Tibial artery (tissue), 4 donors: Measurements from ENCODE around the gene TGFBR1.

Experiments
- DNase-seq, 2 donors: peaks; one replicate each; pipeline ENCODE4 v3.0.0-alpha.2; 2019
- H3K27ac ChIP-seq, 2 donors: fragments of 200-600 bp; sonication (generic) in 1 of 2; 1 replicate in 1 of 2; 2 replicates in 1 of 2; pipeline ENCODE4 v1.5.1; 2018 to 2019; ENCODE audit warnings: mild to moderate bottlenecking in 1 of 2
- H3K27me3 ChIP-seq, 2 donors: fragments of 200-600 bp; sonication (generic) in 1 of 2; one replicate each; pipeline versions ENCODE4 v1.5.1 to v1.6.0; 2016 to 2019
- H3K36me3 ChIP-seq, 3 donors: fragments of 200-600 bp; sonication (generic) in 2 of 3; one replicate each; pipeline ENCODE4 v1.5.1; 2016 to 2019; ENCODE audit warnings: mild to moderate bottlenecking in 2 of 3
- H3K4me1 ChIP-seq, 4 donors: fragments of 200-600 bp; sonication (generic) in 2 of 4; 1 replicate in 3 of 4; 2 replicates in 1 of 4; pipeline ENCODE4 v1.5.1; 2016 to 2019
- H3K4me3 ChIP-seq, 2 donors: fragments of 200-600 bp; sonication (generic) in 1 of 2; 1 replicate in 1 of 2; 2 replicates in 1 of 2; pipeline ENCODE4 v1.5.1; 2018 to 2019; ENCODE audit warnings: mild to moderate bottlenecking in 2 of 2
- H3K9me3 ChIP-seq, 3 donors: fragments of 200-600 bp; sonication (generic) in 1 of 3; one replicate each; pipeline ENCODE4 v1.5.1; 2016 to 2019
- CTCF ChIP-seq, 2 experiments: fragments of 200-600 bp in 1 of 2; fragments of 450-650 bp in 1 of 2; IDR thresholded peaks; one replicate each; pipeline ENCODE4 v1.5.1; 2017 to 2019; ENCODE audit warnings: antibody characterized with exemption in 2 of 2, mild to moderate bottlenecking in 1 of 2, moderate library complexity in 1 of 2
- intact Hi-C: fragments of 100-400 bp; cut with DNase I; formaldehyde crosslinking; loops from one replicate; pipeline ENCODE4 v1.15.0; 2023; ENCODE audit warnings: low total_unique reads

Gene TGFBR1

GRCh38 chr9:99181621-99182020, 76.7 kb downstream of the TGFBR1 start:
- intact Hi-C loops: loop anchor here (10.0 kb wide), 1 partner anchor 623 kb away; no protein-coding TSS in a partner anchor
- TF ChIP-seq CTCF (IDR thresholded peaks at IDR 0.05): no peak
- Histone ChIP-seq H3K36me3 (no peaks in the 10 kb centered on the region), H3K27me3 (no peaks in the 10 kb centered on the region), H3K27ac (no peak overlapping the region), H3K4me3 (no peak overlapping the region), H3K9me3 (no peaks in the 10 kb centered on the region), H3K4me1 (peaks cover 0 to 11% (median 3%) of the 10 kb centered on the region in 4 donors)
- DNase-seq: no peak

DNA sequence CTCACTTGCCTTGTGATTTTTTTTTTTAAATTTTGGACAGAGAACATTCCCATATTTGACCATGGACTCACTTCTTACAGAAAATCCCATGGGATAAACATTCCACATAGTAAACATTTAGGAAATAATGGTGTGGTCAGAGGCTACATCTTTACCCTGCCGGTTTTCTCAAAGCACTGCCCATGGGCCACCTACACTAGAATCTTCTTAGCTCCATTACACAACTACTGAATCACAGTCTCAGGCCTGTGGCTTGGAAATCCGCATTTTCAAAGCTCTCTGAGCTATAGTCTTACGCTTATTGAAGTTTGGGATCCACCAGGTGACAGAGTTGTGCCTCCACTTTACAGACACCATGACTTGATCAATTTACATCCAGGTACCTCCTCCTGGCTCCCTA, 77.4 kb downstream of the TGFBR1 start:
- Histone ChIP-seq H3K36me3 (no peaks in the 10 kb centered on the region), H3K27me3 (no peaks in the 10 kb centered on the region), H3K4me3 (no peak overlapping the region), H3K9me3 (no peaks in the 10 kb centered on the region), H3K4me1 (peaks cover 0 to 11% (median 3%) of the 10 kb centered on the region in 4 donors), H3K27ac (no peak overlapping the region)
- intact Hi-C loops: loop anchor here (10.0 kb wide), 1 partner anchor 622 kb away; no protein-coding TSS in a partner anchor
- no peak for TF ChIP-seq CTCF (IDR thresholded peaks at IDR 0.05)
- DNase-seq: no peak

DNA sequence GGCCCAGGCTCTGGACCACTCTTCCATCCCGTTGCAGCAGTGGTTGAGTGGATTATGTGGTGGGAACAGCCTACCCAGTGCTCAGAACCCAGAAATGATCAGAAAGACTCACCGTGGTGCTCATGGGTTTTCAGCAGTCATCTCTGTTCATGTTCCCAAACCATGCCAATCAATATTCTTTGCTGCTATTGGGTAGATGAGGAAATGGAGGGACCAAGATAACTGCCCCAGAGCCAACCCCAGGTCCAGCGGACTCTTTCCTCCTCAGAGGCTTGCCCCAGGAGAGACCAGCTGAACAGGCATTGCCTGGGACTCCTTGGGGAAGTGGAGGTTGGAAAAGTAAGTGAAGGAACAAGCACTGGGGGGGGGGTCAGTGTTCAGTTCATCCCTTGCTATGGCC, 78.7 kb downstream of the TGFBR1 start:
- H3K36me3 ChIP-seq: no peaks in the 10 kb centered on the region
- H3K27ac ChIP-seq: no peak overlapping the region
- no peak for DNase-seq
- no peaks in the 10 kb centered on the region for H3K9me3 ChIP-seq
- H3K27me3 ChIP-seq: no peaks in the 10 kb centered on the region
- no peak for TF ChIP-seq CTCF (IDR thresholded peaks at IDR 0.05)
- intact Hi-C loops: loop anchor here (10.0 kb wide), 1 partner anchor 621 kb away; no protein-coding TSS in a partner anchor
- peaks cover 0 to 11% (median 3%) of the 10 kb centered on the region in 4 donors for H3K4me1 ChIP-seq
- H3K4me3 ChIP-seq: no peak overlapping the region

- Histone ChIP-seq H3K9me3 (no peaks in the 10 kb centered on the region), H3K27me3 (peaks cover 0 to 3% of the 10 kb centered on the region in 2 donors), H3K4me3 (no peak overlapping the region), H3K36me3 (no peaks in the 10 kb centered on the region), H3K4me1 (peaks cover 0 to 11% (median 3%) of the 10 kb centered on the region in 4 donors), H3K27ac (peak overlapping the region; percentile 8 to 51)
- intact Hi-C loops: loop anchor here (10.0 kb wide), 1 partner anchor 621 kb away; no protein-coding TSS in a partner anchor
- no peak for TF ChIP-seq CTCF (IDR thresholded peaks at IDR 0.05)
- peak; percentile 64 to 68 for DNase-seq
These were observed 79.2 kb downstream of the TGFBR1 start for GRCh38 chr9:99184110-99184474.

DNA sequence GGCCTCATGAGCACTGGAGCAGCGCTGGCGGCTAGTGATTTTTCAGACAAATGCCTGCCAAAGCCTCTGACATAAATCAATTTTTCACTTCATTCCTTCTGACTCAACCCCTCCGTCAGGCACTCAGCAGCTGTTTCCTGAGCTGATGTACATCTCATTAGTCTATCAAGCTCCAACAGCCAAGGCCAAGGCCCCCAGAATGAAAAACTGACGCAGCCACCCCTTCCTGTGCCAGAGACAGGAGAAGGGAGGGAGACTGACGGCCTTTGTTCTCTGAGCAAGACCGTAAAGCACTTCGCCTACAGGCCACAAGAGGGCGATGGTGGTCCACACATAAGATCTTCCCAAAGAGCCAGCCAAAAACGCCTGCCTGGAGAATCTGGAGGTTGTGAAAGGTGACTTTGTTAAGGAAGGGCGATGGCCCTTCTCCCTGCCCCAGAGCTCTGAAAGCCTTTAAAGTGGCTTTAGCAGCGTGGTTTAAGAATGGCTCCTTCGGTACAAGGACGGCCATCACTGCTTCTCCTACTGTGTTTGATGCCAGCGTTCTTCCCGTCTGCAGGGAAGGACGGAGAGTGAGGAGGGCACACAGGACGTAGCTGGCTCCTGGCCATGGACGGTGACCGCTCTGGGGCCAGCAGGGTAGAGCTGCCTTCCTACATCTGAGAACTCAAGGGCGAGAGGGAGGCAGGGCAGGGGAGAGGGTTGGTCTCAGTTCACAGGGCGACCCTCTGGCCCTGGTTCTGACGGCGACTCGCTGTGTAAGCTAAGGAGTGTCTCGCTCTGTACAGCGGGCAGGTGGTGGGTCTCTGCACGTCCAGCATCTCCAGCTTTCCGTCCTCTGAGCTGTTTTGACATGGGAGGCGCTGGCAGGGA, 79.8 kb downstream of the TGFBR1 start:
- peak; percentile 88 to 96 for TF ChIP-seq CTCF (IDR thresholded peaks at IDR 0.05)
- H3K9me3 ChIP-seq: no peaks in the 10 kb centered on the region
- intact Hi-C loops: loop anchor here (10.0 kb wide), 1 partner anchor 620 kb away; no protein-coding TSS in a partner anchor
- peaks cover 0 to 11% (median 3%) of the 10 kb centered on the region in 4 donors for H3K4me1 ChIP-seq
- H3K4me3 ChIP-seq: peak overlapping the region; percentile 14 to 31
- peak; percentile 91 to 95 for DNase-seq
- peak overlapping the region; percentile 8 to 51 for H3K27ac ChIP-seq
- no peaks in the 10 kb centered on the region for H3K36me3 ChIP-seq
- H3K27me3 ChIP-seq: peaks cover 0 to 6% of the 10 kb centered on the region in 2 donors
